ENCODE results near the gene PTPN22.

PTPN22 gene

DNA sequence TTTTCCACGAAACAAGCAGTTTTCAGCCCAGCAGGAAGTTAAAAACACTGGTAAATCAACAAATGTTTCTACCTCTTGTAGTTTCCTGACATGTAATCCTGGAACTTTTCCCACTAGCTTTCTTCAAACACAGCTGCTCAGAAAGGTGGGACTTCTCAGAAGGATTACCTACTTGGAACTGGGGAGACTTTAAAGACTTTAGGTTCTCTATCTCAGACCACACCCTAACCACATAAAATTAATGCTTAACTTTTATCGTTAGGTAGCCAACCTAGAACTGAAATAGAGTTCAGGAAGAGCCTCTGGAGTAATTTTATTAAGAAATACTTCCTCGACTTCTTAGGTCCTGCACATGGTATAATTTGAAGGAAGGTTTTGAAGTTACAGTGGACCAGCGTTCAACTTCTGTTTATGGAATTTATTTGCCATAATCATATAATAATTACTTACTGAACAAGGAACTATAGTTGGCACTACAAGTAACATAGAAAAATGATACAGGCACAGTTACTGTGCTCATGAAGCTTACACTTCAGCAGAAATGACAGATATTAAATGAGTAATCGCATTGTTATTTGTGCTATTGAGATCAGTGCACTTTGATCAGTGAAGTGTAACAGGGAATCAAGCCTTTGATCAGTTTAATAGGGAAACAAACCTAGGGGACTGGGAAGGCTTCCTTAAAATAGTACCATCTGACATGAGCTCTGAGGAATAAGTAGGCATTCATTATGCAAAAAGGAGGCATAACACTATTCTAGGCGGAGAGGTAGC lies 16.1 kb upstream of the PTPN22 start, which contains the start of gene BCL2L15:
Gene BCL2L15, minus strand, starts transcription at position 180 of the 774 bp plus-strand sequence. CDS start 206 bp downstream, outside the sequence.
- no peak for DNase-seq (ENCODE audit: low read depth in 2 of 3, low spot score in 2 of 3)

DNA sequence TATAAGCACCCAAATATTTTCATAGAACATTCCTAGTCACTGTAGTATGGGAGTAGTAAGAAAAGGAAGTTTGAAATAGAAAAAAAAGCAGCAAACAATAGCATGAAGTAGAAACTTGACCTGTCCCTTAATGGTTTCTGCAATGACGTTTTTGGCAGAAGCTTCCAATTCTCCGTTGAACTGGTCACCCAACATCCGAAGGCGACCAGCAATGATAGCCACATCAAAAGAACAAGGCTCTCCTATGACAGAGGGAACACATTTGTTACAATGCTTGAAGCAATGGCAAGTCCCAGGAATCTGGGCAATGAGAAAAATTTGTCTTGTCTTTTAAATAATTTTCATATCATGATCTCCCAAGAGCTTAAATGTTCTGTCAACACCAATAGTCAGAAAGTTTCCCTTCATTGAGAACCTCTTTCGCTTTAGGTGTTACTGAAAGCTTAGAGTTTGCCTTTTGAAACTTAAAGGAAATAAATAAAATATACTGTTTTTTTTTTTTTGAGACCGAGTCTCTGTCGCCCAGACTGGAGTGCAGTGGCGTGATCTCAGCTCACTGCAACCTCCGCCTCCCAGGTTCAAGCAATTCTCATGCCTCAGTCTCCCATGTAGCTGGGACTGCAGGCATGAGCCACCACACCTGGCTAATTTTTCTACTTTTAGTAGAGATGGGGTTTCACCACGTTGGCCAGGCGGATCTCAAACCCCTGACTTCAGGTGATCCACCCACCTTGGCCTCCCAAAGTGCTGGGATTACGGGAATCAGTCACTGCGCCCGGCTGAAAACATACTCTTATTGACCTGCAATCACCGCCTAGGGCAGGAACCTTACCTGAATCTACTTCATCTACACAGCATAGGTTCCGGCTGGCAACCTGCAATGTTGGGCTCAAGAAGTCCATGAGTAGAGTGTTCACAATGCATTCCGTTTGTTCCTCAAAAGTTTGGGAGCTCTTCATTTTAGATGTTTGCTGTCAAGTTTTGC lies 15.2 kb upstream of the PTPN22 start:
- no peak for DNase-seq (ENCODE audit: low read depth in 2 of 3, low spot score in 2 of 3)

DNA sequence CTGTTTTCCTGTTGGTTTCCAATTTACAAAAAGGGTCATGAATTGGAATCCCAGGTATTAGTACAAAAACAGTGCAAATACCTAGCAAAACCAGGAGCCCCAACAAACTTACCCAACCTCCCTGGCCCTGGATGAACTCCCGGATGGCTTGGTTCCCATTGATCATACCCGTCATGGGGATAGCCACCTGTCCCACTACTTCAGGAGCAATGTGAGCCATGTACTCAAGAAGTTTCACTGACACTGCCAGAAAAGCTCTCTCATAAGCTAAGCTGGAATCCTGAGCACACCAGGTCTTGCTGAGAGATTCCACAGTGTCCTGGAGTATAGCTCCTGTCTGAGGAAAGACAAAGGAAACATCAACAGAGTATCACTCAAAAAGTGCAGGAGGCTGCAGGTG lies 10.1 kb upstream of the PTPN22 start:
- DNase-seq (ENCODE audit: low read depth in 2 of 3, low spot score in 2 of 3): no peak

DNA sequence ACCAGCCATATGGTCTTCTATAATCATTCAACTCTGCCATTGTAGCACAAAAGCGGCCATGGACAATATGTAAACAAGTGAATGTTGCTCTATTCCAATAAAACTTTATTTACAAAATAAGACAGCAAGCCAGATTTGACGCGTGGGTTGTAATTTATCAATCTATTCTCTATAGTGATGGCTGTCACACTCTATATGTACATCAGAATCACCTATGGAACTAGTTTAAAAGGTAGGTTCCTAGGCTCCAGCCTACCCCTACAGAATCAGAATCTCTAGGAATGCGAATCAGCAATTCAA lies 8.2 kb upstream of the PTPN22 start:
- DNase-seq (ENCODE audit: low read depth in 2 of 3, low spot score in 2 of 3): no peak

DNA sequence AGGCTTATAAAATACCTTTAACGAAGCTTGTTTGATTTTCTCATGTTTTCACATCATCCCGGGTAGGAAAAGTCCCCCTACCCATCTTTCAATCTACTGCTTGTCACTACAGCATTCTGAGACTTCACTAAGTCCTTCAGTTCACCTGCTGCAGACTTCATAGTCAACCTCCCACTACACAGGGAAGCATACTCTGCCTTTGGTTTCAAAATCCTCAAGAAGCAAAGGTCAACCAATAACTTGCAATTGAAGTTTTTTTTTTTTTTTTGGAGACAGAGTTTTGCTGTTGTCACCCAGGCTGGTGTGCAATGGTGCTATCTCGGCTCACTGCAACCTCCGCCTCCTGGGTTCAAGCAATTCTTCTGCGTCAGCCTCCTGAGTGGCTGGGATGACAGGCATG lies 4.7 kb upstream of the PTPN22 start:
- no peak for DNase-seq (ENCODE audit: low read depth in 2 of 3, low spot score in 2 of 3)

DNA sequence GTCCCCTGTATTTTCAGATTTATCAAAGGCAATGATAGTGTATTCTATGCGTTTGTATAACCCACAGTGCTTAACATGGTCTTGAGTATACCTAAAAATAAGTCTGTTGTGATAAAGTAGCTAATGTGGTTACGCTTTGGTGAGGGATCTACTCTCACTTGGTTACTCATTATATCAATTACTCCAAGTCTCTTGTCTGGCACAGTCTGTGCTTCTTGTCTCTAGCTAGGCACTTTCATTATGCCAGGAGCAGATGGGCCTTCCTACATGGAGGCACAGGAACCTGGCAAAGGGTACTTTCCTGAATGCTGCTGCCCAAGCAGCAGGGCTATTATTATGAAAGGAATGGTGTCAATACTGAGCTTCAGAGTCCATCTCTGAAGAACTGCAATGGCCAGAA lies 4.2 kb upstream of the PTPN22 start:
- no peak for DNase-seq (ENCODE audit: low read depth in 2 of 3, low spot score in 2 of 3)

DNA sequence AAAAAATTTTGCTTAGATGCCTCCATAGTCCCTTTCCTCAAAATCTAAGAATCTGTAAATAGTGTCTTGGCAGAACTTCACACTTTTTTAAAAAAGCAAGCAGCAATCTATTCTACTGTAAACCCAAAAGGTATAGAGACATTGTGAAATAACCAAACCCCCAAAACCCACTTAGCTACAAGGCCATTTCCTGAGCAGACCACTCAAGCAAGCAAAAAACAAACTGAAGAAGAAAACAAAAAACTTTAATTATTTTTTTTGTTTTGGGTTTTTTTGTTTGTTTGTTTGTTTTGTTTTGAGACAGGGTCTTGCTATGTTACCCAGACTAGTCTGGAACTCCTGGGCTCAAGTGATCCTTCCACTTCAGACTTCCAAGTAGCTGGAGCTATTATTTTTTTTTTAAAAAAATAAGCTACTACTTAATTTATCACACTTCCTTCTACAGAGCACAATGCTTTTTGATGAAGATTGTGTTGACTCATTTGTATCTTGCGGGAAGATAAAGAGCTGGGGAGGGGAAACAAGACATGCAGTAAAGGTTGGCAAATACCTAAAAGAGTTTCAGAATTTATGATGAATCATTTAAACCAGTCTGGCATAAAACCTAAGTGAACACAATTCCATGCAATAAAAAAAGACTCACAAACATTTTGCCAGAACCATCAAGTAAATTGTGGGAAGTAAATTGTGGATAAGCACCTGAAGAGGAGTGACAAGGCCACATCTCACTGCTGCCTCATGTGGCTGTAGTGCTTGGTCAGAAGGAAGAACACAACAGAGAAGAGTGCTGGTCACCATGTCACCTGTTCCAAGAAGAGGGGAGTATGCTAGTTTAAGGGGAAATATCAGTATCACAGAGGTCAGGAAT lies 2.7 kb upstream of the PTPN22 start:
- no peak for DNase-seq (ENCODE audit: low read depth in 2 of 3, low spot score in 2 of 3)

DNA sequence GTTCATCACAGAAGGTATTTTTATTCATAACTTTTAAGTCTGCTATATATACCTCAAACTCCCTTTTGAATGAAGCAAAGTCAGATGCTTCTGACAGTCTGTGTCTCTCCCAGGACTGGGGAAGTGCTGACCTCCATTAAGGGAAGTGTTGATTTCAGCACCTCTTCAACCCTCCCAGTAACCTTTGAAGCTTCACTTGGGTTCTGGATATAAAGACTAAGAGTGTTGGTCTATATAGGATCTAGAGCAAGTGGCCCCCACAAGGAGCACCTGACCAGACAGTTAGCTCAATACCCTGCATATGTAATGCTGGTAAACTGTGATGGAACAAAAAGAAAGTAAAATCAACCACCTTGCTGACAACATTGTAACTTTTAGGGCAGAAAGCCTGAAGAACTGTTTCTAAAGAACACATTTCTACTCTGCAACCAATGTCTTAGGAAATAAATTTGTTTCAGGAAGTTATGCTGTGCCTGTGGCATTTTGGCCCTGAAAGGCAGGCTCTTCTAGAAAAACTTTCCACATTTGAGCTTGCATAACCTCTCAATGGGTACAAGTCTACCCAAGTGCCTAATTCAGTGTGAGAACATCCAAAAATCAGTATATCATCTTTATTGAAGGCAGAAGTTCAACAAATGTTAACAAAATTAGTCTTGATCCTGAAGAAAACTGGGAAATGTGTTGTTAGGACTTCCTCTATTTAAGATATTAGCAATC lies 865 bp upstream of the PTPN22 start:
- no peak for DNase-seq (ENCODE audit: low read depth in 2 of 3, low spot score in 2 of 3)

DNA sequence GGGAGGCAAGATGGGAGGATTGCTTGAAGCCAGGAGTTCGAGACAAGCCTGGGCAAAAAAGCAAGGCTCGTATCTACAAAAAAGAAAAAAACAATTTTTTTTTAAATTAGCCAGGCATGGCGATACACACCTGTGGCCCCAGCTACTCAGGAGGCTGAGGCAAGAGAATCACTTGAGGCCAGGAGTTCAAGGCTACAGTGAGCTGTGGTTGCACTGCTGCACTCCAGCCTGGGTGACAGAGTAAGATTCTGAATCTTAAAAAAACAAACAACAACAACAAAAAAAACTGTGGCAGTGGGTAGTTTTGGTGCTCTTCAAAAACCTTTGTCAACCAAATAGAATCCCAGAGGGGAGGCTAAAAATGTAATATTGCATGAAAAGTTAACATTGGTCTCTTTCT lies 734 bp downstream of the PTPN22 start:
- DNase-seq (ENCODE audit: low read depth in 2 of 3, low spot score in 2 of 3): no peak

DNA sequence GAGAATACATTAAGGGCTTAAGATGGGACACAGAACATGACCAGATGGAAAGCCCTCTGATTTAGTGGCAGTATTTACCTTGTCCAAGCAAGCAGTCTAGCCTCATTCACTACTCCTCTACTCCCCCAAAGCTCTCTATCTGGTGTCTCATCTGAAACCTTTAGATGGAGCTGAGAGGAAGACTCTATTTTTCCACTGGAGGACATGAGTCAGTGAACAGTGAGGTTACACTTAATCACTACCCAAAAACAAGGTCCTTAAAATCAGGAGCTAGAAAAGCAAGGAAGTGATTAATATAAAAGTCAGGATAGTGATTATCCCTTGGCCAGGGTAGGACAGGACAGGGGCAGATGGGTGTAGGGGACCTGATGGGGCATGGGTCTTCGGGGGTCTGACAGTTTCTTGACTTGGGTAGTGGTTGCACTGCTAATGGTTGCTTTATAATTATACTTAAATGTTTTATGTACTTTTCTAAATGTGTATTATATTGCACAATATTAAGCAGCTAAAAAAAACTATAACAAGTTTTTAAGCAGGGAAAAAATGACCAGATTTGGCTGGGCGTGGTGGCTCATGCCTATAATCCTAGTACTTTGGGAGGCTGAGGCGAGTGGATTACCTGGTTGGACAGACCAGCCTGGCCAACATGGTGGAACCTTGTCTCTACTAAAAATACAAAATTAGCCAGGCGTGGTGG lies 3.0 kb downstream of the PTPN22 start:
- DNase-seq (ENCODE audit: low read depth in 2 of 3, low spot score in 2 of 3): no peak

DNA sequence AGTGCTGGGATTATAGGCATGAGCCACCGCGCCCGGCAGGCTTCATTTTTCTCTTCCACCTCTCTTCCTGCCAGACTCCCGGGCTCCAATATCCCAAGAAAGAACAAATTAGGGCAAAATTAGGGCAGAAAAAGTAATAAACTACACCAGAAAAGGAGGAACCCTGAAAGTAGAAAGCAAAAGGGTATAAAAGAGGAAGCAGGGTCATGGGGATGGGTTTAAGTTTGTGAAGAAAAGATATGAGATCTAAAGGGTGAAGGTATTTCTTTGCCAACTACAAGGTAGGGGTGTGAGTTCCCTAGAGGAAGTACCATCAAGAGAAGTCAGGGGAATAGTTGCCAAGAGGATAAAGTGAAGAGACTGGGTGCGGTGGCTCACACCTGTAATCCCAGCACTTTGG lies 9.9 kb downstream of the PTPN22 start:
- no peak for DNase-seq (ENCODE audit: low read depth in 2 of 3, low spot score in 2 of 3)

DNA sequence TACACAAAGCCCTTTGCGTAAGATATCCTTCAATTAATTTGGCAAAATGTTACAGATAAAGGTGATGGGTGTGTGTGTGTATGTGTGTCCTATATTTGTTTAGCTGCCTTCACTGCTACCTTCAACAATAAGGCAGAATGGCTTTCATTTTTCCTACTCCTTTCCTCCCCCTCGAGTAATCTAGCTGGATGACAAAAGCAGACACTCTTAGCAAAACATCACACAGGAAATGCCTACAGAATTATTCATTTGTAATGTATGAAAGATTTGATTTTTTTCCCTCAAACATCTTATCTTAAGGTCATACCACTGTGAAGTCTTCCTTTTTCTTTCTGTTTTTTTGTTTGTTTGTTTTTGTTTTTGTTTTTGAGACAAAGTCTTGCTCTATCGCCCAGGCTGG lies 10.6 kb downstream of the PTPN22 start:
- no peak for DNase-seq (ENCODE audit: low read depth in 2 of 3, low spot score in 2 of 3)

DNA sequence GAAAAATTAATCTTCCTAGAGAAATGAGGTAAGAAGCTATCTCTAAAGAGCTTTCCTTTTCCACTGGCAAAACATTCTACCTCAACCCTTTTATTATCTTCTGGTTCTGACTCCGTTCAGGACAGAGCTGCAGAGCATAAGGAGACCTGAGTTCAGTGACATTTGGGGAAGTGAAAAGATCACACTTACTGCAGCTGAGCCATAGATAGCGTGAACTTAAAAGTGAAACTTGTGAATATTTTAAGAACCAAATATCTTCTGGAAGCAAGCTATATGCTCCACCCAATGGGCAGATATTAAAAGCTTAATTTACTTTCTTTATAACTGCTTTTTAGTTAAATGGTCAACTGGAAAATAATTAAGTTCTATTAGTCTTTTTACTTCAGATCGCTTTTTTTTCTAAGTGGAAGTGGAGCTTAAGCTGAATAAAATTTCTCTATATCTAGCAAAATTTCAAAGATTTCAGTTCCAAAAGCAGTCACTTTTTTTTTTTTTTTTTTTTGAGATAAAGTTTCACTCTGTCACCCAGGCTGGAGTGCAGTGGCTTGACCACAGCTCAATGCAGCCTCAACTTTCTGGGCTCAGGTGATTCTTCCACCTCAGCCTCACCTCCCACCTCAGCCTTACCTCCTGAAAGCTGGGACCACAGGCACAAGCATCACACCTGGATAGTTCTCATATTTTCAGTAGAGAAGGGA lies 11.9 kb downstream of the PTPN22 start:
- DNase-seq (ENCODE audit: low read depth in 2 of 3, low spot score in 2 of 3): no peak

DNA sequence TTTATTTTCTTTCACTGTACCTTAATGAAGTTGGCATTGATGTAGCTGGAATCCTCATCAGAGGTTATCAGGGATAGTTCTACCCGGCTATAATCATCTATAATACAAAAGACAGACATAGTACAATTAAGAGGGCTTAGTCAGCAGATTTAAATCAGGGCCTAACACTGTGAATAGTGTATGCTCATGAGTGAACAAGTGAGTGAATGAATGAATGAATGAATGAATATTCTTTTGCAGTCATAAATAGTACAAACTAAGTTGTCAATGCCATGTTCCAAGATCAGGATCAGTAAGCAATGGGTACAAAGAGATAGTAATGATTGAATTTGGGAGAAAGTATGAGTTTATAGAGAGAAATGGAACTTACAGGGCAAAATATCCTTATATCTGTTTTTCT lies 12.5 kb downstream of the PTPN22 start:
- no peak for DNase-seq (ENCODE audit: low read depth in 2 of 3, low spot score in 2 of 3)

DNA sequence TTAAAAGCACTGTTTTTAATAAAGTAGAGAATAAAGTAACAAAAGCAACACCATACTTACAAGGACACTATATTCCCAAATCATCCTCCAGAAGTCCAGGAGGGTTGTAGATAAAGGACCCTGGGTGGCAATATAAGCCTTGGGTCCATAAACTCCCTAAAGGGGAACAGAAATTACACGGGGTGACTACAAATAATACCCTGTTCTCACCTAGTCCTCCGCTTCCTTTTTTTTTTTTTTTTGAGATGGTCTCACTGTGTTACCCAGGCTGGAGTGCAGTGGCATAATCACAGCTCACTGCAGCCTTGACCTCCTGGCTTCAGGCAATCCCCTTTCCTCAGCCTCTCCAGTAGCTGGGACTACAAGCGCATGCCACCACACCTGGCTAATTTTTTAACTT lies 13.1 kb downstream of the PTPN22 start:
- no peak for DNase-seq (ENCODE audit: low read depth in 2 of 3, low spot score in 2 of 3)

DNA sequence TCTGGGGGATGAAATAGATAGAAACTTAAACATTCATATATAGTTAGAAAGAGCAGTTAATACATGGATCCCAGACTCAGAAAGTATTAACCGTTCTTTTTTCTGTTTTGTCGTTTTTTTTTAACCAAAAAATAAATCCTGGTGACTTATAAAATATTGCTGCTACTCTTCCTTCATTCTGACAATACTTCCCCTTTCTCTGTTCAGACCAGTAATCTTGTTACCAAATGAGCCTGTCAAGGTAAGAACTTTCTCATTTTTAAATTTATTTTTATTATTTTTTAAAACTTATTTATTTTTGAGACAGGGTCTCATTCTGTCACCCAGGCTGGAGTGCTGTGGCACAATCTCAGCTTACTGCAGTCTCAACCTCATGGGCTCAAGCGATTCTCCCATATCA lies 13.7 kb downstream of the PTPN22 start:
- no peak for DNase-seq (ENCODE audit: low read depth in 2 of 3, low spot score in 2 of 3)

DNA sequence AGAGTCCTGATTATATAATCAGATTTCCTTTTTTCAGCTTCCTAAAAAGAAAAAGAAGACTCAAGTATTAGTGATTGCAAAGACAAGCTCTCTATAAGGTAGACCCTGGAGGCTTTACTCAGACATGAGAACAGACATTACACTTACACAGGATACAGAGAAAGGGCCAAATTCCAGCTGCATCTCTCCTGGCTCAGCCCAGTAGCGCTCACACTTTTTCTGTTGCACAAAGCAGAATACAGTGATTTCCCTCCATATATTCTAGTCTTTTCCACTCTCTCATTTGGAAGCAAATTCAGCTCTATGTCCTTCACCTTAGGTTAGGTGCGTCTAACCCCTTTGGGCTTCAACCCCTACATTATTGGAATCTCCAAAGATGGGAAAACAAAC lies 15.1 kb downstream of the PTPN22 start:
- no peak for DNase-seq (ENCODE audit: low read depth in 2 of 3, low spot score in 2 of 3)

DNA sequence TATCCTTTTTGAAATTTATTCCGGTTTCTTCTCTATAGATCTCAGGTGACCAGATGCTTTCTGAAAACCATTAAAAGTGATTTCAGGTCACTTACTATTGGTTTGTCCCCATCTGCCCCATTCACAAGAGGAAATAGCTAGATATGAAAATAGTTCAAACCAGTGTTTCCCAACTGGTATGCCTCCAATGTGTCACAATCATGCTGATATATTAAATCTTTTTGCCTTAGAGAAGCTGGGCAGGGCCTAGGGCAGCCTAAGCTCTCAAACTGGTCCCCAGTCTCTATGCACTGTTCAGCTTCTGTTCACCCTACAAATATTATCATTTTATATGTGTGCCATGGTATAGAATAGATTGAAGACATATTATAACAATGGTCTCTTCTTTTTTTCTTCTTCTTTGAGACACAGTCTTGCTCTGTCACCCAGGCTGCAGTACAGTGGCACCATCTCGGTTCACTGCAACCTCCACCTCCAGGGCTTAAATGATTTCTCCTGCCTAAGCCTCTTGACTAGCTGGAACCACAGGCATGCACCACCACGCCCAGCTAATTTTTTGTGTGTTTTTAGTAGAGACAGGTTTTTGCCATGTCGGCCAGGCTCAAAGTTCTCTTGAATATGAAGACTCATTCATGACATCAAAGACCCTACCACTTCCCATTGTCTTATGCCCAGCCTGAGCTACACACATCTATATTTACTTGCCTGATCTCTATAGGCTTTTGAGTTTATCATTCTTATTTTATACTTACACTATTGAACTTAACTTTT lies 15.7 kb downstream of the PTPN22 start:
- DNase-seq (ENCODE audit: low read depth in 2 of 3, low spot score in 2 of 3): no peak

DNA sequence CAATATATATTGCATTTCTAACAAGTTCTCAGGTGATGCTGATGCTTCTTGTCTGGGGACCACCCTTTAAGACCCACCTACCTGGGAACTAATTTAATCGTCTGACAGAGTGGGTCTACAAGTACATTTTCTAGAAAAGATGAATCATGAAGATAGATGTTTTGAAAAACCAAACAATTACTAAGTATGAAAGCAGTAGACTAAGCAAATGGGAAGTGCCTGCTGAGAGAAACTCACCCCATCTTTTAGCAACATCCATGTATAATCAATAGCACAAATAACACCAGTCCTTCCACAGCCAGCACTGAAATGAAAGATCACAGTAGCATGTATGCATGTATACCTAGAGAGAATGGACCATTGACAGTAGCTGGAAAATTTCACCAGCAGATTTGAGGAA lies 17.3 kb downstream of the PTPN22 start:
- no peak for DNase-seq (ENCODE audit: low read depth in 2 of 3, low spot score in 2 of 3)
